OCI-LY1 (cell line): ENCODE results near the gene RAI14.

Source experiments
- CTCF ChIP-seq: fragments of 200-600 bp; sonication (generic), shearing (Covaris generic); IDR thresholded peaks from 2 replicates; pipeline ENCODE4 v1.5.1; 2017; ENCODE audit warnings: mild to moderate bottlenecking, antibody characterized with exemption, low read length, moderate library complexity, mixed read lengths
- EZH2 ChIP-seq: fragments of 200-600 bp; sonication (generic), shearing (Covaris generic); IDR thresholded peaks from 2 replicates; pipeline ENCODE4 v1.8.0; 2017; ENCODE audit warnings: borderline replicate concordance, mixed run types, mild to moderate bottlenecking, antibody characterized with exemption, low read length, moderate library complexity, mixed read lengths

GRCh38 chr5:34876275-34876674 is 220.1 kb downstream of the RAI14 start:
- TF ChIP-seq CTCF (no peak), EZH2 (no peak)
